ENCODE results near the gene BSG. TPM values are rescaled to one million over a fixed set of nuclear protein-coding genes. Genes with fewer than 3 reads are reported as not detected.

BSG gene
- total RNA-seq, 2 experiments from 2014 or later, result 234 to 243 TPM

- CTCF ChIA-PET, result interaction anchor here (0.6 kb wide), 1 partner anchor 69 kb away, joined by 3 read pairs; no protein-coding TSS in a partner anchor
- POLR2A ChIA-PET, result no interaction called here
Measured at GRCh38 chr19:536881-537404, 35.5 kb upstream of the BSG start.

- POLR2A ChIA-PET, result no interaction called here
- CTCF ChIA-PET, result no interaction called here
Measured at GRCh38 chr19:538641-539428, 33.6 kb upstream of the BSG start.

GRCh38 chr19:539429-540030, 32.9 kb upstream of the BSG start:
- ChIA-PET POLR2A (no interaction called here), CTCF (no interaction called here)

GRCh38 chr19:540867-541637, 31.3 kb upstream of the BSG start:
- POLR2A ChIA-PET, result no interaction called here
- CTCF ChIA-PET, result interaction anchor here (1.6 to 1.8 kb wide), 2 partner anchors 8 to 9 kb away, joined by 4 to 9 read pairs; partner anchors contain the start of gene CDC34

GRCh38 chr19:541699-542098, 30.7 kb upstream of the BSG start:
- CTCF ChIA-PET, result interaction anchor here (1.6 to 1.8 kb wide), 2 partner anchors 8 to 10 kb away, joined by 4 to 9 read pairs; partner anchors contain the start of gene CDC34
- POLR2A ChIA-PET, result interaction anchor here (0.6 kb wide), 1 partner anchor 108 kb away, joined by 14 read pairs; no protein-coding TSS in a partner anchor

- ChIA-PET CTCF (interaction anchor here (0.9 to 1.8 kb wide), 3 partner anchors 9 to 32 kb away, joined by 4 to 9 read pairs (median 6); partner anchors contain the start of gene CDC34), POLR2A (interaction anchor here (0.6 to 0.8 kb wide), 3 partner anchors 10 to 108 kb away, joined by 3 to 14 read pairs (median 4); partner anchors contain the start of gene CDC34)
Measured at GRCh38 chr19:542173-542866, 30.1 kb upstream of the BSG start.

- ChIA-PET CTCF (interaction anchor here (0.7 to 1.4 kb wide), 3 partner anchors 15 to 40 kb away, joined by 3 to 4 read pairs (median 3); no protein-coding TSS in a partner anchor), POLR2A (interaction anchor here (0.7 to 1.1 kb wide), 6 partner anchors 11 to 28 kb away, joined by 3 to 17 read pairs (median 3); partner anchors contain the start of gene CDC34)
Measured at GRCh38 chr19:543910-544608, 28.3 kb upstream of the BSG start, which contains the start of gene GZMM. TSS of gene GZMM (plus strand) at chr19:544053. CDS start at chr19:544072, 19 bp downstream.

GRCh38 chr19:547117-547516, 25.3 kb upstream of the BSG start:
- ChIA-PET CTCF (no interaction called here), POLR2A (no interaction called here)

- ChIA-PET CTCF (no interaction called here), POLR2A (no interaction called here)
Measured at GRCh38 chr19:547836-548720, 24.3 kb upstream of the BSG start.

GRCh38 chr19:548886-549830, 23.2 kb upstream of the BSG start:
- ChIA-PET POLR2A (no interaction called here), CTCF (no interaction called here)

GRCh38 chr19:554817-555216, 17.6 kb upstream of the BSG start:
- CTCF ChIA-PET, result interaction anchor here (1.8 kb wide), 1 partner anchor 29 kb away, joined by 6 read pairs; no protein-coding TSS in a partner anchor
- POLR2A ChIA-PET, result interaction anchor here (0.6 kb wide), 1 partner anchor 66 kb away, joined by 3 read pairs; no protein-coding TSS in a partner anchor

- ChIA-PET POLR2A (no interaction called here), CTCF (interaction anchor here (1.0 to 1.8 kb wide), 2 partner anchors 23 to 29 kb away, joined by 4 to 6 read pairs; no protein-coding TSS in a partner anchor)
Measured at GRCh38 chr19:555474-555808, 17.0 kb upstream of the BSG start.

- ChIA-PET CTCF (interaction anchor here (1.0 kb wide), 1 partner anchor 24 kb away, joined by 4 read pairs; no protein-coding TSS in a partner anchor), POLR2A (no interaction called here)
Measured at GRCh38 chr19:556611-557382, 15.6 kb upstream of the BSG start.

GRCh38 chr19:558770-559439, 13.5 kb upstream of the BSG start:
- ChIA-PET CTCF (interaction anchor here (1.4 kb wide), 1 partner anchor 15 kb away, joined by 3 read pairs; the partner anchor contains the start of gene GZMM), POLR2A (no interaction called here)

- ChIA-PET POLR2A (no interaction called here), CTCF (interaction anchor here (0.7 to 0.9 kb wide), 2 partner anchors 24 to 26 kb away, joined by 4 read pairs; no protein-coding TSS in a partner anchor)
Measured at GRCh38 chr19:560121-560520, 12.3 kb upstream of the BSG start.

All from activated CD8-positive, alpha-beta memory T cell treated with anti-CD3 and anti-CD28 coated beads for 36 hours (primary cell).